GM23248 (cell line): Measurements from ENCODE around the gene CPNE6. TPM values are rescaled to one million over a fixed set of nuclear protein-coding genes. Genes with fewer than 3 reads are reported as not detected.

Experiments
- DNase-seq: peaks from one replicate; pipeline ENCODE4 v3.0.0-alpha.2; 2015
- H2AFZ ChIP-seq: fragments of 200-600 bp; sonication (generic); 2 replicates; pipeline ENCODE4 v1.6.1; 2016; ENCODE audit warnings: antibody characterized with exemption
- H3F3A ChIP-seq: fragments of 200-600 bp; sonication (generic); 2 replicates; pipeline ENCODE4 v1.6.1; 2016; ENCODE audit warnings: mild to moderate bottlenecking, antibody characterized with exemption, mixed run types; ENCODE audit not compliant: insufficient read depth
- H3K27ac ChIP-seq: fragments of 200-600 bp; sonication (generic); 2 replicates; pipeline ENCODE4 v1.5.1; 2016; ENCODE audit warnings: mild to moderate bottlenecking
- H3K27me3 ChIP-seq: fragments of 200-600 bp; sonication (generic); replicated peaks from 2 replicates; pipeline ENCODE4 v1.6.1; 2016; ENCODE audit warnings: mild to moderate bottlenecking; ENCODE audit not compliant: insufficient read depth
- H3K36me3 ChIP-seq: fragments of 200-600 bp; sonication (generic); 2 replicates; pipeline ENCODE4 v1.6.1; 2016; ENCODE audit warnings: low read depth, mild to moderate bottlenecking
- H3K4me1 ChIP-seq: fragments of 200-600 bp; sonication (generic); 2 replicates; pipeline ENCODE4 v1.6.1; 2016; ENCODE audit warnings: mild to moderate bottlenecking; ENCODE audit not compliant: insufficient read depth
- H3K4me2 ChIP-seq: fragments of 200-600 bp; sonication (generic); one replicate; pipeline ENCODE4 v1.6.1; 2016; ENCODE audit warnings: mild to moderate bottlenecking; ENCODE audit not compliant: unreplicated experiment
- H3K4me3 ChIP-seq: fragments of 200-600 bp; sonication (generic); 2 replicates; pipeline ENCODE4 v1.5.1; 2016; ENCODE audit warnings: mild to moderate bottlenecking
- H3K79me2 ChIP-seq: fragments of 200-600 bp; sonication (generic); 2 replicates; pipeline ENCODE4 v1.6.1; 2016; ENCODE audit warnings: mild to moderate bottlenecking; ENCODE audit not compliant: insufficient read depth
- H3K9ac ChIP-seq: fragments of 200-600 bp; sonication (generic); 2 replicates; pipeline ENCODE4 v1.6.1; 2016; ENCODE audit warnings: mild to moderate bottlenecking
- H3K9me2 ChIP-seq: fragments of 200-600 bp; sonication (generic); 2 replicates; pipeline ENCODE4 v1.6.1; 2016; ENCODE audit warnings: mixed run types, mild to moderate bottlenecking, moderate library complexity; ENCODE audit not compliant: insufficient read depth
- H3K9me3 ChIP-seq: fragments of 200-600 bp; sonication (generic); one replicate; pipeline ENCODE4 v1.6.1; 2017; ENCODE audit warnings: low read depth
- H4K20me1 ChIP-seq: fragments of 200-600 bp; sonication (generic); 2 replicates; pipeline ENCODE4 v1.6.0; 2016; ENCODE audit not compliant: insufficient read depth
- EZH2 ChIP-seq: fragments of 200-600 bp; sonication (generic); IDR thresholded peaks from 2 replicates; pipeline ENCODE4 v1.6.1; 2018; ENCODE audit warnings: antibody characterized with exemption, mild to moderate bottlenecking; ENCODE audit not compliant: insufficient read depth, poor library complexity, severe bottlenecking
- EZH2phosphoT487 ChIP-seq: fragments of 200-600 bp; sonication (generic); IDR thresholded peaks from 2 replicates; pipeline ENCODE4 v1.6.1; 2018; ENCODE audit warnings: antibody characterized with exemption, moderate library complexity, mild to moderate bottlenecking, low read depth; ENCODE audit not compliant: insufficient read depth
- WGBS, 2 experiments: methylation state at CpG; one replicate each; pipeline ENCODE4 v1.1.6; 2015 to 2017; ENCODE audit warnings: low lambda C conversion rate in 2 of 2, low coverage in 1 of 2; ENCODE audit errors: missing lambda C conversion rate in 2 of 2; 5-methylcytosine and 5-hydroxymethylcytosine counted together
- in situ Hi-C: fragments of 300-500 bp; cut with MboI; formaldehyde crosslinking; loops from 2 replicates; pipeline ENCODE4 v1.15.0; 2020
- polyA plus RNA-seq: library from polyadenylated mRNA; unstranded; fragments of >200 nt; fragmentation: Nextera tagmentation; extraction: Ambion mirVana; gene quantifications from 2 replicates; pipeline ENCODE4 v1.2.1, GENCODE V29; 2016
- total RNA-seq: library from RNA; depleted of rRNA; stranded (reverse); fragments of >200 nt; shearing (Covaris generic); gene quantifications from 2 replicates; pipeline ENCODE4 v1.2.3, GENCODE V29; 2014

CPNE6 gene
- total and polyA plus RNA-seq, 2 experiments from 2014 or later: not detected

- no peak overlapping the region for H3K9ac ChIP-seq
- 75 to 80% methylated on average over 3 of the region's 3 CpGs for WGBS, 2 experiments
- H3K4me3 ChIP-seq: no peak overlapping the region
- H3K36me3 ChIP-seq: no peaks in the 10 kb centered on the region
- H3K9me3 ChIP-seq: no peaks in the 10 kb centered on the region
- H3K9me2 ChIP-seq: no peaks in the 10 kb centered on the region
- DNase-seq: no peak
- H3K79me2 ChIP-seq: no peaks in the 10 kb centered on the region
- H4K20me1 ChIP-seq: no peaks in the 10 kb centered on the region
- TF ChIP-seq EZH2phosphoT487 (no peak), EZH2 (no peak)
- no peak overlapping the region for H3K4me2 ChIP-seq
- no peaks in the 10 kb centered on the region for H3K4me1 ChIP-seq
- in situ Hi-C loops: no loop called here
- H2AFZ ChIP-seq: no peak overlapping the region
- H3F3A ChIP-seq: no peaks in the 10 kb centered on the region
- H3K27ac ChIP-seq: no peak overlapping the region
- peaks cover 14% of the 10 kb centered on the region; the same call in 1 of the 2 replicates for H3K27me3 ChIP-seq
Measured at GRCh38 chr14:24085215-24085614, 13.9 kb downstream of the CPNE6 start.

GRCh38 chr14:24086193-24086955 is 15.0 kb downstream of the CPNE6 start:
- H3K9me2 ChIP-seq: no peaks in the 10 kb centered on the region
- in situ Hi-C loops: no loop called here
- H3K27ac ChIP-seq: no peak overlapping the region
- H3K36me3 ChIP-seq: no peaks in the 10 kb centered on the region
- no peaks in the 10 kb centered on the region for H3K4me1 ChIP-seq
- WGBS, 2 experiments: 57 to 64% methylated on average over 3 of the region's 3 CpGs
- no peak overlapping the region for H3K9ac ChIP-seq
- H2AFZ ChIP-seq: no peak overlapping the region
- H3K27me3 ChIP-seq: peaks cover 14% of the 10 kb centered on the region; the same call in 1 of the 2 replicates
- no peak overlapping the region for H3K4me2 ChIP-seq
- no peak for TF ChIP-seq EZH2
- no peak for TF ChIP-seq EZH2phosphoT487
- no peaks in the 10 kb centered on the region for H3F3A ChIP-seq
- no peak overlapping the region for H3K4me3 ChIP-seq
- DNase-seq: no peak
- H3K9me3 ChIP-seq: no peaks in the 10 kb centered on the region
- no peaks in the 10 kb centered on the region for H3K79me2 ChIP-seq
- no peaks in the 10 kb centered on the region for H4K20me1 ChIP-seq

- Histone ChIP-seq H3K79me2 (no peaks in the 10 kb centered on the region), H4K20me1 (no peaks in the 10 kb centered on the region), H3K36me3 (no peaks in the 10 kb centered on the region), H3K4me2 (no peak overlapping the region), H3K9me3 (no peaks in the 10 kb centered on the region), H3K4me1 (no peaks in the 10 kb centered on the region), H3K4me3 (no peak overlapping the region), H3K9ac (no peak overlapping the region), H2AFZ (no peak overlapping the region), H3K27me3 (peaks cover 13% of the 10 kb centered on the region; the same call in 1 of the 2 replicates), H3K27ac (no peak overlapping the region), H3K9me2 (no peaks in the 10 kb centered on the region), H3F3A (no peaks in the 10 kb centered on the region)
- 40 to 42% methylated on average over 1 of the region's 1 CpG for WGBS, 2 experiments
- no peak for DNase-seq
- in situ Hi-C loops: no loop called here
- TF ChIP-seq EZH2phosphoT487 (no peak), EZH2 (no peak)
Measured at GRCh38 chr14:24087004-24087403, 15.6 kb downstream of the CPNE6 start.

- no peaks in the 10 kb centered on the region for H3K36me3 ChIP-seq
- H3F3A ChIP-seq: peaks cover 6% of the 10 kb centered on the region
- no peak overlapping the region for H3K4me3 ChIP-seq
- no peak overlapping the region for H3K27ac ChIP-seq
- H3K9ac ChIP-seq: no peak overlapping the region
- TF ChIP-seq EZH2 (no peak), EZH2phosphoT487 (no peak)
- no peak for DNase-seq
- H3K4me2 ChIP-seq: no peak overlapping the region
- H3K4me1 ChIP-seq: no peaks in the 10 kb centered on the region
- 0 out of 2 replicates have a peak, but pooled peaks cover 2% of the 10 kb centered on the region for H3K27me3 ChIP-seq
- no peaks in the 10 kb centered on the region for H4K20me1 ChIP-seq
- no peaks in the 10 kb centered on the region for H3K9me3 ChIP-seq
- no peaks in the 10 kb centered on the region for H3K79me2 ChIP-seq
- in situ Hi-C loops: no loop called here
- H3K9me2 ChIP-seq: no peaks in the 10 kb centered on the region
- WGBS, 2 experiments: 54 to 70% methylated on average over 2 of the region's 2 CpGs
- no peak overlapping the region for H2AFZ ChIP-seq
Measured at GRCh38 chr14:24088095-24088494, 16.7 kb downstream of the CPNE6 start.
